Measurements from ENCODE around the gene TAB2.

GRCh38 chr6:149316740-149317643, 520 bp upstream of the TAB2 start:
- TF ChIP-seq CTCF (IDR thresholded peaks at IDR 0.05), result peak in 2 of 3 experiments; percentile 5 to 12
- peak; percentile 68 to 78 for TF ChIP-seq POLR2AphosphoS5 (IDR thresholded peaks at IDR 0.05)
- no peak for TF ChIP-seq EP300 (IDR thresholded peaks at IDR 0.05)
- TF ChIP-seq POLR2A (IDR thresholded peaks at IDR 0.05; ENCODE audit: low read depth), result no peak

Data from esophagus muscularis mucosa (tissue), 4 donors.